Immature natural killer cell (primary cell): ENCODE data around the gene RPS6KA3. TPM values are rescaled to one million over a fixed set of nuclear protein-coding genes. Genes with fewer than 3 reads are reported as not detected.

Source experiments
- DNase-seq, 3 donors: peaks; one replicate each; pipeline ENCODE4 v3.0.0; 2022; ENCODE audit warnings: mixed read lengths in 1 of 3
- H3K27ac Mint-ChIP-seq, 6 donors: one replicate each; pipeline ENCODE4 v1.8.0; 2020; ENCODE audit warnings: mixed read lengths in 6 of 6, mild to moderate bottlenecking in 5 of 6, inconsistent platforms in 4 of 6, moderate library complexity in 3 of 6
- H3K27me3 Mint-ChIP-seq, 3 donors: one replicate each; pipeline ENCODE4 v1.8.0; 2020 to 2021; ENCODE audit warnings: low read depth in 3 of 3, mild to moderate bottlenecking in 3 of 3, mixed read lengths in 3 of 3, moderate library complexity in 3 of 3, inconsistent platforms in 1 of 3
- H3K36me3 Mint-ChIP-seq, 3 donors: one replicate each; pipeline ENCODE4 v1.8.0; 2020; ENCODE audit warnings: mixed read lengths in 3 of 3, inconsistent platforms in 2 of 3, mild to moderate bottlenecking in 2 of 3
- H3K4me1 Mint-ChIP-seq, 2 donors: one replicate each; pipeline ENCODE4 v1.8.0; 2020; ENCODE audit warnings: inconsistent platforms in 2 of 2, mild to moderate bottlenecking in 2 of 2, mixed read lengths in 2 of 2, moderate library complexity in 1 of 2
- H3K4me3 Mint-ChIP-seq, 5 donors: one replicate each; pipeline ENCODE4 v1.8.0; 2020; ENCODE audit warnings: mild to moderate bottlenecking in 5 of 5, mixed read lengths in 5 of 5, inconsistent platforms in 3 of 5, moderate library complexity in 3 of 5
- H3K9me3 Mint-ChIP-seq, 6 donors: one replicate each; pipeline ENCODE4 v1.8.0; 2020; ENCODE audit warnings: mild to moderate bottlenecking in 6 of 6, mixed read lengths in 6 of 6, inconsistent platforms in 4 of 6, moderate library complexity in 3 of 6
- polyA plus RNA-seq, 3 donors: library from polyadenylated mRNA; unstranded; fragments of 300-500 nt; fragmentation: Illumina TruSeq; gene quantifications; one replicate each; pipeline ENCODE4 v1.2.3, GENCODE V29; 2021

RPS6KA3 gene
- 10 to 100 TPM; 16.9 to 38.7 (median 28.4) TPM for polyA plus RNA-seq

- H3K27me3 Mint-ChIP-seq: peaks cover 6 to 23% (median 12%) of the 10 kb centered on the region in 3 donors
- peaks cover 24 to 34% of the 10 kb centered on the region in 2 donors for H3K4me1 Mint-ChIP-seq
Observed at GRCh38 chrX:20266810-20267606, at the start of gene RPS6KA3. TSS of gene RPS6KA3 (minus strand) at chrX:20266909. CDS start at chrX:20266632, 277 bp downstream.

GRCh38 chrX:20315140-20315539 is 48.4 kb upstream of the RPS6KA3 start:
- no peak for DNase-seq
- H3K36me3 Mint-ChIP-seq: no peaks in the 10 kb centered on the region
- H3K4me3 Mint-ChIP-seq: no peak overlapping the region
- peaks cover 0 to 1% (median 0%) of the 10 kb centered on the region in 6 donors for H3K9me3 Mint-ChIP-seq
- no peaks in the 10 kb centered on the region for H3K4me1 Mint-ChIP-seq
- no peak overlapping the region for H3K27ac Mint-ChIP-seq
- H3K27me3 Mint-ChIP-seq: peaks cover 0 to 4% (median 0%) of the 10 kb centered on the region in 3 donors

More at GRCh38 chrX:20266810-20267606, at the start of gene RPS6KA3:
- Mint-ChIP-seq H3K27ac (peak within 1 kb of the TSS; percentile 90 to 97 (median 96)), H3K4me3 (peak within 1 kb of the TSS; percentile 94 to 99 (median 96)), H3K9me3 (no peaks in the 10 kb centered on the region), H3K36me3 (no peaks in the 10 kb centered on the region)
- peak; percentile 86 to 89 (median 88) for DNase-seq

- H3K4me1 Mint-ChIP-seq: no peaks in the 10 kb centered on the region
- H3K4me3 Mint-ChIP-seq: no peak overlapping the region
- no peaks in the 10 kb centered on the region for H3K36me3 Mint-ChIP-seq
- no peak overlapping the region for H3K27ac Mint-ChIP-seq
- H3K9me3 Mint-ChIP-seq: peaks cover 0 to 1% (median 0%) of the 10 kb centered on the region in 6 donors
- DNase-seq: no peak
- H3K27me3 Mint-ChIP-seq: peaks cover 0 to 4% (median 1%) of the 10 kb centered on the region in 3 donors
Observed at GRCh38 chrX:20313899-20314298, 47.2 kb upstream of the RPS6KA3 start.

GRCh38 chrX:20312018-20312417 is 45.3 kb upstream of the RPS6KA3 start:
- DNase-seq: no peak
- no peaks in the 10 kb centered on the region for H3K36me3 Mint-ChIP-seq
- H3K4me3 Mint-ChIP-seq: no peak overlapping the region
- H3K27me3 Mint-ChIP-seq: peaks cover 1 to 4% (median 2%) of the 10 kb centered on the region in 3 donors
- no peak overlapping the region for H3K27ac Mint-ChIP-seq
- no peaks in the 10 kb centered on the region for H3K9me3 Mint-ChIP-seq
- H3K4me1 Mint-ChIP-seq: no peaks in the 10 kb centered on the region

- Mint-ChIP-seq H3K4me1 (no peaks in the 10 kb centered on the region), H3K27ac (no peak overlapping the region), H3K27me3 (peaks cover 1 to 3% (median 2%) of the 10 kb centered on the region in 3 donors), H3K9me3 (no peaks in the 10 kb centered on the region), H3K36me3 (no peaks in the 10 kb centered on the region), H3K4me3 (no peak overlapping the region)
- DNase-seq: no peak
Observed at GRCh38 chrX:20311505-20311904, 44.8 kb upstream of the RPS6KA3 start.

- H3K9me3 Mint-ChIP-seq: no peaks in the 10 kb centered on the region
- H3K4me3 Mint-ChIP-seq: no peak overlapping the region
- no peaks in the 10 kb centered on the region for H3K36me3 Mint-ChIP-seq
- peaks cover 2 to 3% (median 2%) of the 10 kb centered on the region in 3 donors for H3K27me3 Mint-ChIP-seq
- H3K27ac Mint-ChIP-seq: no peak overlapping the region
- H3K4me1 Mint-ChIP-seq: no peaks in the 10 kb centered on the region
- no peak for DNase-seq
Observed at GRCh38 chrX:20309806-20310205, 43.1 kb upstream of the RPS6KA3 start.

- H3K4me3 Mint-ChIP-seq: no peak overlapping the region
- peaks cover 0 to 3% (median 2%) of the 10 kb centered on the region in 3 donors for H3K27me3 Mint-ChIP-seq
- no peaks in the 10 kb centered on the region for H3K4me1 Mint-ChIP-seq
- no peak for DNase-seq
- H3K27ac Mint-ChIP-seq: no peak overlapping the region
- no peaks in the 10 kb centered on the region for H3K36me3 Mint-ChIP-seq
- no peaks in the 10 kb centered on the region for H3K9me3 Mint-ChIP-seq
Observed at GRCh38 chrX:20306668-20307067, 40.0 kb upstream of the RPS6KA3 start.

GRCh38 chrX:20300822-20301221 is 34.1 kb upstream of the RPS6KA3 start:
- Mint-ChIP-seq H3K4me1 (no peaks in the 10 kb centered on the region), H3K4me3 (no peak overlapping the region), H3K27me3 (peaks cover 2 to 5% (median 2%) of the 10 kb centered on the region in 3 donors), H3K9me3 (no peaks in the 10 kb centered on the region), H3K36me3 (no peaks in the 10 kb centered on the region), H3K27ac (no peak overlapping the region)
- DNase-seq: no peak

- Mint-ChIP-seq H3K27ac (no peak overlapping the region), H3K4me3 (no peak overlapping the region), H3K27me3 (peaks cover 0 to 2% (median 2%) of the 10 kb centered on the region in 3 donors), H3K4me1 (no peaks in the 10 kb centered on the region), H3K36me3 (no peaks in the 10 kb centered on the region), H3K9me3 (no peaks in the 10 kb centered on the region)
- DNase-seq: no peak
Observed at GRCh38 chrX:20294957-20295356, 28.2 kb upstream of the RPS6KA3 start.

- H3K4me1 Mint-ChIP-seq: no peaks in the 10 kb centered on the region
- no peak overlapping the region for H3K27ac Mint-ChIP-seq
- peaks cover under 1 to 2% (median 2%) of the 10 kb centered on the region in 3 donors for H3K27me3 Mint-ChIP-seq
- no peak for DNase-seq
- no peaks in the 10 kb centered on the region for H3K36me3 Mint-ChIP-seq
- no peak overlapping the region for H3K4me3 Mint-ChIP-seq
- no peaks in the 10 kb centered on the region for H3K9me3 Mint-ChIP-seq
Observed at GRCh38 chrX:20294284-20294683, 27.6 kb upstream of the RPS6KA3 start.

GRCh38 chrX:20285511-20285910 is 18.8 kb upstream of the RPS6KA3 start:
- H3K9me3 Mint-ChIP-seq: no peaks in the 10 kb centered on the region
- H3K27ac Mint-ChIP-seq: no peak overlapping the region
- no peaks in the 10 kb centered on the region for H3K36me3 Mint-ChIP-seq
- peaks cover 2 to 4% (median 3%) of the 10 kb centered on the region in 3 donors for H3K27me3 Mint-ChIP-seq
- H3K4me1 Mint-ChIP-seq: no peaks in the 10 kb centered on the region
- H3K4me3 Mint-ChIP-seq: no peak overlapping the region
- no peak for DNase-seq

GRCh38 chrX:20284992-20285391 is 18.3 kb upstream of the RPS6KA3 start:
- Mint-ChIP-seq H3K27ac (no peak overlapping the region), H3K27me3 (peaks cover 2 to 4% (median 3%) of the 10 kb centered on the region in 3 donors), H3K4me1 (no peaks in the 10 kb centered on the region), H3K4me3 (no peak overlapping the region), H3K36me3 (no peaks in the 10 kb centered on the region), H3K9me3 (no peaks in the 10 kb centered on the region)
- no peak for DNase-seq

- H3K27ac Mint-ChIP-seq: no peak overlapping the region
- H3K9me3 Mint-ChIP-seq: no peaks in the 10 kb centered on the region
- no peaks in the 10 kb centered on the region for H3K36me3 Mint-ChIP-seq
Observed at GRCh38 chrX:20284444-20284843, 17.7 kb upstream of the RPS6KA3 start.

GRCh38 chrX:20280938-20281337 is 14.2 kb upstream of the RPS6KA3 start:
- no peak for DNase-seq
- Mint-ChIP-seq H3K4me3 (no peak overlapping the region), H3K27ac (no peak overlapping the region), H3K9me3 (peaks cover 0 to 2% (median 0%) of the 10 kb centered on the region in 6 donors), H3K4me1 (no peaks in the 10 kb centered on the region), H3K36me3 (no peaks in the 10 kb centered on the region), H3K27me3 (peaks cover 1 to 18% (median 3%) of the 10 kb centered on the region in 3 donors)

More at GRCh38 chrX:20284444-20284843, 17.7 kb upstream of the RPS6KA3 start:
- DNase-seq: no peak
- Mint-ChIP-seq H3K4me3 (no peak overlapping the region), H3K4me1 (no peaks in the 10 kb centered on the region), H3K27me3 (peaks cover 2 to 4% (median 3%) of the 10 kb centered on the region in 3 donors)
